ENCODE results near the gene NANOGP8.

The NANOGP8 gene

DNA sequence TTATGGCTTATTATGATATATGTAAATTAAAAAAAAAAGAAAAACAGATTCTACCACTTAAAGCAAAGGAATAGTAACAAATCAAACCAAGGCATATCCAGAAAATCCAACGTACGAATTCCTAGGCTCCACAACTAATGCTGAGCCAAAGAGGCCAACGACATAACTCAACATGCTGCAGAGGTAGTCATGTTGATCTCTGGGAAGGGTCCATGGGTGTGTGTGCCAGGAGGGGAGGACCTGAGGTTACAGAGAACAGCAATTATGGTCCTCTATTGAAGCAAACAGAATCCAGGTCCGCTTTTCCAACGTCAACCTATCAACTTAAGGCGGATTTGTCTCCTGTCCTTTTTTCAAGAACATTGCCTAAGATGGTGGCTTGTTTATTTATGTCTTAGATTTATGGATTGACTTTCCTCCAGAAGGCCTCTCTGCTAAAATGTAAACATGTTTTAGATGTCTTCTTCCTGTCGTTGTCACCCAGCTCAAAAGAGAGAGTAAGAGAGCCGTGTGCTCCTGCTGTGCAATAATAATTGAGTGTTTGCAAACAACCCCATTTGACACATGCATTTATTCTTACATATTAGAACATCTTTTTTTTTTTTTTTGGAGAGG lies 20.4 kb downstream of the NANOGP8 start:
- TF ChIP-seq SUZ12 (IDR thresholded peaks at IDR 0.05; ENCODE audit: extremely low read depth, insufficient read depth, insufficient read length) (no peak), YY1 (IDR thresholded peaks at IDR 0.05; ENCODE audit: insufficient read depth, insufficient read length) (no peak), ZNF274 (IDR thresholded peaks at IDR 0.05; ENCODE audit: low read depth, low read length) (no peak)
- no peak for DNase-seq (ENCODE audit: low read depth, low spot score)
- no peaks in the 10 kb centered on the region for H3K4me1 ChIP-seq (ENCODE audit: insufficient read depth, insufficient read length)

DNA sequence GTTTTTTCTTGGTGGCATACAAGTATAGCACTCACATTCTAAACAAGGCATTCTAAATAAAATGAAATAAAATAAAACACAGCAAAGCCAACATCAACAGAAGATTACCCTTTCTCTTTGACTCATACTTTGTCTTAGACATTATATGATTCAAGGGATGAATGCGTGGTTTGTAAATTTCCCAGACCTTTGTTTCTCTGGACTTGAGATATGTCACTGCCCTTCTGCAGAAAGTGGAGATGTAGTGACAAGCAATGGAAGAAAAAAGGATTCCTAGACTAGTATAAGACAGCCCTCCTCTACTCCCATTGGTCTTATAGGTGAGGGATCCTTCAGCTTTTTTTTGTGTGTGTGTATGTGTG lies 22.4 kb downstream of the NANOGP8 start:
- H3K36me3 ChIP-seq (ENCODE audit: insufficient read depth, insufficient read length, low read length): no peaks in the 10 kb centered on the region
- no peaks in the 10 kb centered on the region for H3K4me1 ChIP-seq (ENCODE audit: insufficient read depth, insufficient read length)
- no peak for TF ChIP-seq ZNF274 (IDR thresholded peaks at IDR 0.05; ENCODE audit: low read depth, low read length)
- TF ChIP-seq YY1 (IDR thresholded peaks at IDR 0.05; ENCODE audit: insufficient read depth, insufficient read length): no peak
- no peak for TF ChIP-seq SUZ12 (IDR thresholded peaks at IDR 0.05; ENCODE audit: extremely low read depth, insufficient read depth, insufficient read length)
- no peaks in the 10 kb centered on the region for H3K27me3 ChIP-seq (ENCODE audit: insufficient read depth, insufficient read length)
- no peaks in the 10 kb centered on the region for H3K9me3 ChIP-seq (ENCODE audit: insufficient read depth, low read length)
- no peak for DNase-seq (ENCODE audit: low read depth, low spot score)
- no peak overlapping the region for H3K9ac ChIP-seq (ENCODE audit: insufficient read length, low read depth)
- H3K4me3 ChIP-seq (ENCODE audit: insufficient read length, low read depth): no peak overlapping the region

More for the DNA sequence above, 20.4 kb downstream of the NANOGP8 start:
- no peak overlapping the region for H3K9ac ChIP-seq (ENCODE audit: insufficient read length, low read depth)
- H3K36me3 ChIP-seq (ENCODE audit: insufficient read depth, insufficient read length, low read length): no peaks in the 10 kb centered on the region
- H3K9me3 ChIP-seq (ENCODE audit: insufficient read depth, low read length): no peaks in the 10 kb centered on the region
- H3K27me3 ChIP-seq (ENCODE audit: insufficient read depth, insufficient read length): no peaks in the 10 kb centered on the region
- H3K4me3 ChIP-seq (ENCODE audit: insufficient read length, low read depth): no peak overlapping the region

DNA sequence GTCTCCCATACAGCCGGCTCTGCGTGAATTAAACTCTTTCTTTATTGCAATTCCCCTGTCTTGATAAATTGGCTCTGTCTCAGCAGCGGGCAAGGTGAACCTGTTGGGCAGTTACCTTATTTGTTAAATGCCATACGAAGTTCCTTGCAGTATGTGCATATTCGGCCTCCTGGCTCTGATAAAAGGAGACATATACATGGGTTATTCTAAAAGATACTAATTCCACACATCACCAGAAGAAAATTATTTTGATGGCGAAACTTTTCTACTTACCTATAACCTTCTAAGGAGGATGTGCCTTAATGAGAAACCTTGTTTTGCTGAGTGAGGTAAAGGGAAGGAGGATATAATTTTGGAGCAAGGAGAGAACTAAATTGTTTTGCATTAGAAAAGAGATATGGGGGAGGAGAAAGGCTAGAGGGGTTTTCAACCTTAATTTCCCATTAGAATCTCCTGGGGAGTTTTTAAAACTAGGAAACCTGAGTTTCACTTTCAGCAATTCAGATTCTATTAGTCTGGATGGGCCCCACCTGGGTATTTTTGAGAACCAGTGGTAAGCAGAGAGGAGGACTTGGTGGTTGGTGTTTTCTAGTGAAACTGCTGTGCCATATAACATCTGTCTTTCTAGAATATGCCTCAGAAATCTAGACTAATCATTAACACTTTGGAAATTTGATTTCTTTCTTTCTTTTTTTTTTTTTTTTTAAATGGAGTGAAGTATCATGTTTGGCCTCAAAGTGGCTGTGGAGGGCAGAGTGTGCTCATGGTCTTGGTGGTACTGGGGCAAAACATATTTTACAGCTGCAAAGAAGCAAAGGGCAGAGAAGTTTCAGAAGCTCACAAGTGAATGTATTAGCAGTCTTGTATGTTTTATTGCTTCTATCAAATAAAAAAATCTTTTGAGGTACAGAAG lies 23.0 kb downstream of the NANOGP8 start:
- H3K9ac ChIP-seq (ENCODE audit: insufficient read length, low read depth): no peak overlapping the region
- no peaks in the 10 kb centered on the region for H3K9me3 ChIP-seq (ENCODE audit: insufficient read depth, low read length)
- no peak for DNase-seq (ENCODE audit: low read depth, low spot score)
- no peak overlapping the region for H3K4me3 ChIP-seq (ENCODE audit: insufficient read length, low read depth)
- no peak for TF ChIP-seq ZNF274 (IDR thresholded peaks at IDR 0.05; ENCODE audit: low read depth, low read length)
- TF ChIP-seq YY1 (IDR thresholded peaks at IDR 0.05; ENCODE audit: insufficient read depth, insufficient read length): no peak
- no peak for TF ChIP-seq SUZ12 (IDR thresholded peaks at IDR 0.05; ENCODE audit: extremely low read depth, insufficient read depth, insufficient read length)
- no peaks in the 10 kb centered on the region for H3K4me1 ChIP-seq (ENCODE audit: insufficient read depth, insufficient read length)
- no peaks in the 10 kb centered on the region for H3K27me3 ChIP-seq (ENCODE audit: insufficient read depth, insufficient read length)
- no peaks in the 10 kb centered on the region for H3K36me3 ChIP-seq (ENCODE audit: insufficient read depth, insufficient read length, low read length)

DNA sequence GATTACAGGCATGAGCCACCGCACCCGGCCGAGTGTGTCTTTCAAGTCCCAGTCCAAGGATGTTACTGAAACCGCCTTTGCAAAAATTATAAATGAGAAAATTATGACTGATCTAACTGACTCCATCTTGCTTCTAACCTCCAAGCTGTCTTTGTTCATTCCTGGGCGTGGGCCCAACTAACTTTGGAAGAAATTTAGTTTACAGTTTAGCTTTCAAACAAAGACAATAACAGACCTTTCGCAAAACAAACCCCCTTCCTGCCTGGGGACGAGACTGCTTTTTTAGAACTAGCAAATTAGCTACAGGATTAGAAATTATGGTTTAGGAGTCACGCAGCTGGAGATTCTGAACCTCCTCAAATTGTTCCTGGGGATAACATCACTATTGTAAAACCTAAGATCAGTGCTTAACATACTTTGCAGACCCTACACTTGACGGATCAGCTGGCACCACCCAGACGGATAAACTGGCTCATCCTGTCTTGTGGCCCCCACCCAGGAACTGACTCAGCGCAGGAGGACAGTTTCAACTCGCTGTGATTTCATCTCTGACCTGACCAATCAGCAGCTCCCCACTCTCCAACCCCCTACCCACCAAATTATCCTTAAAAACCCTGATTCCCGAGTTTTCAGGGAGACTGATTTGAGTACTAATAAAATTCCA lies 23.8 kb downstream of the NANOGP8 start:
- TF ChIP-seq SUZ12 (IDR thresholded peaks at IDR 0.05; ENCODE audit: extremely low read depth, insufficient read depth, insufficient read length) (no peak), YY1 (IDR thresholded peaks at IDR 0.05; ENCODE audit: insufficient read depth, insufficient read length) (no peak), ZNF274 (IDR thresholded peaks at IDR 0.05; ENCODE audit: low read depth, low read length) (no peak)
- Histone ChIP-seq H3K4me1 (ENCODE audit: insufficient read depth, insufficient read length) (no peaks in the 10 kb centered on the region), H3K36me3 (ENCODE audit: insufficient read depth, insufficient read length, low read length) (no peaks in the 10 kb centered on the region), H3K9me3 (ENCODE audit: insufficient read depth, low read length) (no peaks in the 10 kb centered on the region), H3K27me3 (ENCODE audit: insufficient read depth, insufficient read length) (no peaks in the 10 kb centered on the region), H3K4me3 (ENCODE audit: insufficient read length, low read depth) (no peak overlapping the region), H3K9ac (ENCODE audit: insufficient read length, low read depth) (no peak overlapping the region)
- no peak for DNase-seq (ENCODE audit: low read depth, low spot score)

DNA sequence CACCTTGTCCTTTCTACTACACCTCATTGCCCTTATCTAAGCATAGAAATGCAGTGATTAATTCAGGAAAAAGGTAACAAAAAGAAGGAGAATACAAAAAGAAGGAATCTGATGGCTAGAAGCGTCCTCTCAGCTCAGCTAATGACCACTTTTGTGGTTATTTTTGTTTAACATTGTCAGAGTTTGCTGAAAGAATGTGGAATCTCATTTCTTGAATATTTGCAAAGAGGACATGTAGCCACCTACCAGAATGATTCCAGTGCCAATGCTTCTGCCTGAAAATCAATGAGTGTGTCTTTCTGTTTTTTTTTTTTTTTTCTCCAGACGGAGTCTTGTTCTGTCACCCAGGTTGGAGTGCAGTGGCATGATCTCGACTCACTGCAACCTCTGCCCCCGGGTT lies 24.5 kb downstream of the NANOGP8 start:
- Histone ChIP-seq H3K9ac (ENCODE audit: insufficient read length, low read depth) (no peak overlapping the region), H3K27me3 (ENCODE audit: insufficient read depth, insufficient read length) (no peaks in the 10 kb centered on the region), H3K4me1 (ENCODE audit: insufficient read depth, insufficient read length) (no peaks in the 10 kb centered on the region), H3K9me3 (ENCODE audit: insufficient read depth, low read length) (no peaks in the 10 kb centered on the region), H3K36me3 (ENCODE audit: insufficient read depth, insufficient read length, low read length) (no peaks in the 10 kb centered on the region), H3K4me3 (ENCODE audit: insufficient read length, low read depth) (no peak overlapping the region)
- no peak for DNase-seq (ENCODE audit: low read depth, low spot score)
- TF ChIP-seq YY1 (IDR thresholded peaks at IDR 0.05; ENCODE audit: insufficient read depth, insufficient read length) (no peak), SUZ12 (IDR thresholded peaks at IDR 0.05; ENCODE audit: extremely low read depth, insufficient read depth, insufficient read length) (no peak), ZNF274 (IDR thresholded peaks at IDR 0.05; ENCODE audit: low read depth, low read length) (no peak)

DNA sequence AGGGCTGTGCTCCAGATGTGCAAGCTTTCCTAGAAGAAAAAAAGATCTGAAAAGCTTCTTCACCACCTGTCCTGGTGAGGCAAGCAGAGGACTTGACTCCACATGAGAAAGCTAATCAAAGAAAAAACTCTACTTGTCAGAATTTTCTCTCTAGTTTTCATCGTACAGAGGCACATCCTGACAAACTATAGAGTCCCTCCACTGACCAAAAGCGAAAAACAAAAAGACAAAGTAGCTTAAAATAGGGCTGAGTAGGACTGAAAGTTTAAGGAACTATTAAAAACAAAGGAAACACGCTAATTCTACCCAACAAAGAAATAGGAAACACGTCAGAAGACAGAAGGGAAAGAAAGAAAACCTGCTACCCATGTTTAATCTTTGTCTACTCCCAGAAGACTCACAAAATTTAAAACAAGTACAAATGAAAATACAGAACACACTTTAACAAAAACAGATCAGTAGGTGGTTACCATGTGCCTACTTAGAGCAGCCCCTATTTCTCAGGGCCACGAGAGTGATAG lies 26.5 kb downstream of the NANOGP8 start:
- Histone ChIP-seq H3K9ac (ENCODE audit: insufficient read length, low read depth) (no peak overlapping the region), H3K4me1 (ENCODE audit: insufficient read depth, insufficient read length) (no peaks in the 10 kb centered on the region), H3K27me3 (ENCODE audit: insufficient read depth, insufficient read length) (no peaks in the 10 kb centered on the region), H3K9me3 (ENCODE audit: insufficient read depth, low read length) (no peaks in the 10 kb centered on the region), H3K4me3 (ENCODE audit: insufficient read length, low read depth) (no peak overlapping the region), H3K36me3 (ENCODE audit: insufficient read depth, insufficient read length, low read length) (no peaks in the 10 kb centered on the region)
- no peak for DNase-seq (ENCODE audit: low read depth, low spot score)
- TF ChIP-seq SUZ12 (IDR thresholded peaks at IDR 0.05; ENCODE audit: extremely low read depth, insufficient read depth, insufficient read length) (no peak), ZNF274 (IDR thresholded peaks at IDR 0.05; ENCODE audit: low read depth, low read length) (no peak), YY1 (IDR thresholded peaks at IDR 0.05; ENCODE audit: insufficient read depth, insufficient read length) (no peak)

All from NT2/D1 (cell line).